ENCODE measurements around the gene MAN1C1.

DNA sequence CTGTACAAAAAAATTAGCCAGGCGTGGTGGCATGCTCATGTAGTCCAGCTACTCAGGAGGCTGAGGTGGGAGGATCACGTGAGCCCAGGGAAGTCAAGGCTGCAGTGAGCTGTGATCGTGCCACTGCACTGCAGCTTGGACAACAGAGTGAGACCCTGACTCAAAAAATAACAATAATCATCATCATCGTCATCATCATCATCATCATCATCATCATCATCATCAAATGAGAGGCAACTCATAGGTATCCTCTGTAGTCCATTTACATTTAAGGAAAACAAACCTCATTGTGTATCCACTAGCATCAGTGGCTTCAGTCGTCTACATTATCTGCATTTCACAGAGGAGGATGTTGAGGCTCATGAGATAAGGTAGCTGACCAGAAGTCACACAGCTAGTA is 114.6 kb downstream of the MAN1C1 start:
- TF ChIP-seq, protein P1, sequence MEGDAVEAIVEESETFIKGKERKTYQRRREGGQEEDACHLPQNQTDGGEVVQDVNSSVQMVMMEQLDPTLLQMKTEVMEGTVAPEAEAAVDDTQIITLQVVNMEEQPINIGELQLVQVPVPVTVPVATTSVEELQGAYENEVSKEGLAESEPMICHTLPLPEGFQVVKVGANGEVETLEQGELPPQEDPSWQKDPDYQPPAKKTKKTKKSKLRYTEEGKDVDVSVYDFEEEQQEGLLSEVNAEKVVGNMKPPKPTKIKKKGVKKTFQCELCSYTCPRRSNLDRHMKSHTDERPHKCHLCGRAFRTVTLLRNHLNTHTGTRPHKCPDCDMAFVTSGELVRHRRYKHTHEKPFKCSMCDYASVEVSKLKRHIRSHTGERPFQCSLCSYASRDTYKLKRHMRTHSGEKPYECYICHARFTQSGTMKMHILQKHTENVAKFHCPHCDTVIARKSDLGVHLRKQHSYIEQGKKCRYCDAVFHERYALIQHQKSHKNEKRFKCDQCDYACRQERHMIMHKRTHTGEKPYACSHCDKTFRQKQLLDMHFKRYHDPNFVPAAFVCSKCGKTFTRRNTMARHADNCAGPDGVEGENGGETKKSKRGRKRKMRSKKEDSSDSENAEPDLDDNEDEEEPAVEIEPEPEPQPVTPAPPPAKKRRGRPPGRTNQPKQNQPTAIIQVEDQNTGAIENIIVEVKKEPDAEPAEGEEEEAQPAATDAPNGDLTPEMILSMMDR (IDR thresholded peaks at IDR 0.05; ENCODE audit: insufficient read depth, low read length, poor library complexity, severe bottlenecking), result no peak
- TF ChIP-seq EZH2phosphoT487 (conservative IDR thresholded peaks at IDR 0.05; ENCODE audit: low read length), result no peak
